ENCODE measurements around the gene ITGA2B. TPM values are rescaled to one million over a fixed set of nuclear protein-coding genes. Genes with fewer than 3 reads are reported as not detected.
A peak's percentile ranks its signal among the peaks of the same experiment; 100 is the strongest.

Gene ITGA2B
- total RNA-seq, 4 donors from 2014 or later, result 0.31 to 1.2 (median 0.45) TPM; not detected in 1

DNA sequence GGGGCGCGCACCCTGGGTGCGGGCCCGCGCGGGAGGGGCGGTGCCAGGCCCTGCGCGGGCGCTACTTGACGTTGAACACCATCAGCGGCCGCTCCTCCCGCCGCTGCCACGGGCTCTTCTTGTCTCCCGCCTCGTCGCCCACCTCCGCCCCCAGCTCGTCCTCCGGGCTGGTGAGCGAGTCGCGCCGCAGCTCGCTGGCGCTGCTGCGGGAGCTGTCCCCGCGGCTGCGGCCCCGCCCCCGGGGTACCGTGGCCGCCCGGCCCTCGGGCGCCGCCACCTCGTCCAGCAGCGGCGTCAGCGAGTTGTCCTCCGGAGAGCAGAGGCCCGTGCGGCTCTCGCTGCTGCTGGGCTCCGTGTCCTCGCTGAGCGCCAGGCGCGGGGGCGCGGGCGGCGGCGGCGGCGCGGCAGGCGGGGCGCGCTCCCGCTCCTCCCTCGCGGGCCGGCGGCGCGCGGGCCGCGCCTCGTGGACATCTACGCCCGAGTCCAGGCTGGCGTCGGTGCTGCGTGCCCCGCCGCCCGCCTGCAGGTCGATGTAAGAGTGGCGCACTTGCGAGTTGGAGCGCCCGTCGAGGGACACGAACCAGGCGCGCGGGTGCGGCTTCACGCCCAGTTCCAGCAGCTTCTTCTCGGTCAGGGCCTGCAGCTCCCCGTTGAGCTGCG, 35.6 kb downstream of the ITGA2B start:
- Histone ChIP-seq H3K4me3 (peak overlapping the region; percentile 17 to 46), H3K9me3 (no peaks in the 10 kb centered on the region), H3K27ac (peak overlapping the region in 2 of 4 donors; percentile 37 to 59), H3K4me1 (peaks cover 0 to 7% (median 0%) of the 10 kb centered on the region in 3 donors), H3K27me3 (no peaks in the 10 kb centered on the region), H3K36me3 (peaks cover 0 to 47% of the 10 kb centered on the region in 2 donors)
- peak; percentile 36 for ATAC-seq
- no CpG with 5 or more reads among the region's 98 CpGs for WGBS, 2 donors (ENCODE audit: low coverage in 1 of 2)
- no peak for TF ChIP-seq EP300 (IDR thresholded peaks at IDR 0.05)
- no peak for TF ChIP-seq POLR2A (IDR thresholded peaks at IDR 0.05)
- TF ChIP-seq CTCF (IDR thresholded peaks at IDR 0.05), result no peak
- TF ChIP-seq POLR2AphosphoS5 (IDR thresholded peaks at IDR 0.05), result no peak

- H3K27ac ChIP-seq, result peak overlapping the region in 2 of 4 donors; percentile 37 to 59
- no peaks in the 10 kb centered on the region for H3K9me3 ChIP-seq
- H3K4me1 ChIP-seq, result peaks cover 0 to 7% (median 0%) of the 10 kb centered on the region in 3 donors
- peaks cover 0 to 50% of the 10 kb centered on the region in 2 donors for H3K36me3 ChIP-seq
- H3K4me3 ChIP-seq, result peak overlapping the region in 1 of 2 donors; percentile 46
- no peak for TF ChIP-seq EP300 (IDR thresholded peaks at IDR 0.05)
- no peak for TF ChIP-seq CTCF (IDR thresholded peaks at IDR 0.05)
- TF ChIP-seq POLR2A (IDR thresholded peaks at IDR 0.05), result no peak
- no peak for TF ChIP-seq POLR2AphosphoS5 (IDR thresholded peaks at IDR 0.05)
- H3K27me3 ChIP-seq, result no peaks in the 10 kb centered on the region
- peak; percentile 7 for ATAC-seq
- WGBS, 2 donors (ENCODE audit: low coverage in 1 of 2), result 54 to 80% methylated on average over 2 to 9 of the region's 22 CpGs
Measured at GRCh38 chr17:44352828-44353671, 36.4 kb downstream of the ITGA2B start.

- WGBS, 2 donors (ENCODE audit: low coverage in 1 of 2), result 100% methylated on average over 3 of the region's 36 CpGs; no CpG with 5 or more reads in 1 of the 2 donors
- Histone ChIP-seq H3K27me3 (no peaks in the 10 kb centered on the region), H3K36me3 (peaks cover 0 to 50% of the 10 kb centered on the region in 2 donors), H3K4me3 (no peak overlapping the region), H3K4me1 (peaks cover 0 to 12% (median 0%) of the 10 kb centered on the region in 3 donors), H3K27ac (no peak overlapping the region), H3K9me3 (no peaks in the 10 kb centered on the region)
- TF ChIP-seq CTCF (IDR thresholded peaks at IDR 0.05) (no peak), POLR2A (IDR thresholded peaks at IDR 0.05) (no peak), POLR2AphosphoS5 (IDR thresholded peaks at IDR 0.05) (no peak), EP300 (IDR thresholded peaks at IDR 0.05) (no peak)
- ATAC-seq, result no peak
Measured at GRCh38 chr17:44351961-44352827, 37.3 kb downstream of the ITGA2B start.

DNA sequence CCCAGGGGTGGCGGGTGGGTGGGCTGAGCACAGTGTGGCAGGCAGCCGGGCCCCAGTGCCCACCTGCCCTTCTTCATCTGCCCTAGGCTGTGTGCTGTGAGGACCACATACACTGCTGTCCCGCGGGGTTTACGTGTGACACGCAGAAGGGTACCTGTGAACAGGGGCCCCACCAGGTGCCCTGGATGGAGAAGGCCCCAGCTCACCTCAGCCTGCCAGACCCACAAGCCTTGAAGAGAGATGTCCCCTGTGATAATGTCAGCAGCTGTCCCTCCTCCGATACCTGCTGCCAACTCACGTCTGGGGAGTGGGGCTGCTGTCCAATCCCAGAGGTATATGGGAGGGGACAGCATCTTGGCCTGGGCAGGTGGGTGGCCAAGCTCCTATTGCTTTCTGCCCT, 38.0 kb downstream of the ITGA2B start:
- WGBS, 2 donors (ENCODE audit: low coverage in 1 of 2), result no CpG with 5 or more reads among the region's 8 CpGs
- ATAC-seq, result no peak

More for the DNA sequence above, 38.0 kb downstream of the ITGA2B start:
- TF ChIP-seq POLR2AphosphoS5 (IDR thresholded peaks at IDR 0.05) (no peak), EP300 (IDR thresholded peaks at IDR 0.05) (no peak), POLR2A (IDR thresholded peaks at IDR 0.05) (no peak), CTCF (IDR thresholded peaks at IDR 0.05) (no peak)
- H3K27me3 ChIP-seq, result no peaks in the 10 kb centered on the region
- H3K4me3 ChIP-seq, result no peak overlapping the region
- H3K9me3 ChIP-seq, result no peaks in the 10 kb centered on the region
- peaks cover 0 to 50% of the 10 kb centered on the region in 2 donors for H3K36me3 ChIP-seq
- no peak overlapping the region for H3K27ac ChIP-seq
- H3K4me1 ChIP-seq, result peaks cover 0 to 19% (median 0%) of the 10 kb centered on the region in 3 donors
